ENCODE measurements around the gene BMAL1. TPM values are rescaled to one million over a fixed set of nuclear protein-coding genes. Genes with fewer than 3 reads are reported as not detected.

BMAL1 gene
- total RNA-seq, 3 donors from 2014 or later (not counting 1 experiment from before 2014, with no cell fraction given) = 142 to 162 (median 145) TPM

DNA sequence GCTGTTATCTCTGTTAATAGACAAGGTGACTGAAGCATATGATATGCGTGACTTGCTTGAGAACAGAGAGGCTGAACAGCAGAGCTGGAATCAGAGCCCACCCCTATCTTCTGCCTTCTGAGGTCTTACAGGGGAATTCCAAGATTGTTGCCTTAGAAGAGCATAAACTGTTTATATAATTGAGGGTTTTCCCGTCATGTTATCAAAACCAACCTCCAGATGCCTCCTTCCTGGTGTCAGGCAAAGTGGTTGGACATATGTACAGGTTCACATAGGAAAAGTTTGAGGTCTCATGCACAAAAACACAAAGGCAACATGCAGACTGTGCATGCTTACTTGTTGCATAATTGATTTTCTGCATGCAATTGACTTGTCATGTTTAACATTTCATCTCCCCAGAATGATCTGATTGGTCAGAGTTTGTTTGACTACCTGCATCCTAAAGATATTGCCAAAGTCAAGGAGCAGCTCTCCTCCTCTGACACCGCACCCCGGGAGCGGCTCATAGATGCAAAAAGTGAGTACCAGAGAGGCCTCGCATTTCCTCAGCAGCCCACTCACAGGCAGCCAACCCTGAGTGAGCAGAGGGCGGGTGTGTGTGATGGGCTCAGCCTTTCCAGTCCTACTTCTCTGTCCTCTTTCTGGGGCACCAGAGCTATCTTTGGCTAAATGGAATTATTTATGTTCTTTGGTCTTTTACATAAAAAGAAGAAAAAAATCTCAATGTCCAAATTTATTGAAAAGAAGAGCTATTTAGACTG, 88.9 kb downstream of the BMAL1 start:
- Mint-ChIP-seq H3K9me3 (no peaks in the 10 kb centered on the region), H3K36me3 (peaks cover 7% of the 10 kb centered on the region), H3K4me3 (no peak overlapping the region), H3K27ac (no peak overlapping the region), H3K4me1 (peaks cover 0 to 4% of the 10 kb centered on the region in 2 donors), H3K27me3 (ENCODE audit: low read depth in 2 of 2) (no peaks in the 10 kb centered on the region)
- ATAC-seq = no peak
- Histone ChIP-seq H3K9me3 (ENCODE audit: control insufficient read depth, insufficient read depth, low read length) (no peaks in the 10 kb centered on the region), H3K27me3 (ENCODE audit: control insufficient read depth, insufficient read depth, low read length) (no peaks in the 10 kb centered on the region), H3K4me1 (ENCODE audit: control insufficient read depth, insufficient read depth, low read length) (no peaks in the 10 kb centered on the region), H3K4me3 (ENCODE audit: low read length) (no peak overlapping the region), H3K36me3 (ENCODE audit: control insufficient read depth, insufficient read depth, low read length) (peaks cover 93% of the 10 kb centered on the region), H3K27ac (ENCODE audit: low read length) (no peak overlapping the region)
- WGBS (ENCODE audit: insufficient coverage) = 89% methylated on average over 6 of the region's 7 CpGs
- DNase-seq = no peak
- TF ChIP-seq, protein P1, sequence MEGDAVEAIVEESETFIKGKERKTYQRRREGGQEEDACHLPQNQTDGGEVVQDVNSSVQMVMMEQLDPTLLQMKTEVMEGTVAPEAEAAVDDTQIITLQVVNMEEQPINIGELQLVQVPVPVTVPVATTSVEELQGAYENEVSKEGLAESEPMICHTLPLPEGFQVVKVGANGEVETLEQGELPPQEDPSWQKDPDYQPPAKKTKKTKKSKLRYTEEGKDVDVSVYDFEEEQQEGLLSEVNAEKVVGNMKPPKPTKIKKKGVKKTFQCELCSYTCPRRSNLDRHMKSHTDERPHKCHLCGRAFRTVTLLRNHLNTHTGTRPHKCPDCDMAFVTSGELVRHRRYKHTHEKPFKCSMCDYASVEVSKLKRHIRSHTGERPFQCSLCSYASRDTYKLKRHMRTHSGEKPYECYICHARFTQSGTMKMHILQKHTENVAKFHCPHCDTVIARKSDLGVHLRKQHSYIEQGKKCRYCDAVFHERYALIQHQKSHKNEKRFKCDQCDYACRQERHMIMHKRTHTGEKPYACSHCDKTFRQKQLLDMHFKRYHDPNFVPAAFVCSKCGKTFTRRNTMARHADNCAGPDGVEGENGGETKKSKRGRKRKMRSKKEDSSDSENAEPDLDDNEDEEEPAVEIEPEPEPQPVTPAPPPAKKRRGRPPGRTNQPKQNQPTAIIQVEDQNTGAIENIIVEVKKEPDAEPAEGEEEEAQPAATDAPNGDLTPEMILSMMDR (IDR thresholded peaks at IDR 0.05) = no peak
- intact Hi-C loops (cut with micrococcal nuclease) = no loop called here

DNA sequence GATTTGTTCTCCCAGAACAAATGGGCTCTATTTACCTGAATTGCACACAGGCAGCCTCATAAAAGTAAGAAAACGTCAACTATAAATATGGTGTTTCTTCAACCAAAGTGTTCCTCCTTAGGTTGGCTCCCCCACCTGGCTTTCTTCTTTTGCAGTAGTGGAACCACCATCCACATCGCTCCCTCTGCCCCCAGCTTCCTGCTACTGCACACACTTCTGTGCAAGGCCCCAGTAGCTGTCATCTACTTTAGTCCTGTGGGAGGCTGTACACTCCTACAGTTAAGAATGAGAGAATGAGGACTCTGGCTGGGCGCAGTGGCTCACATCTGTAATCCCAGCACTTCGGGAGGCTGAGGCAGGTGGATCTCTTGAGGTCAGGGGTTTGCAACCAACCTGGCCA, 89.5 kb downstream of the BMAL1 start:
- no peaks in the 10 kb centered on the region for H3K27me3 ChIP-seq (ENCODE audit: control insufficient read depth, insufficient read depth, low read length)
- TF ChIP-seq, protein P1 (IDR thresholded peaks at IDR 0.05) = no peak
- intact Hi-C loops (cut with micrococcal nuclease) = no loop called here
- no peaks in the 10 kb centered on the region for H3K9me3 ChIP-seq (ENCODE audit: control insufficient read depth, insufficient read depth, low read length)
- peaks cover 94% of the 10 kb centered on the region for H3K36me3 ChIP-seq (ENCODE audit: control insufficient read depth, insufficient read depth, low read length)
- H3K36me3 Mint-ChIP-seq = peaks cover 7% of the 10 kb centered on the region
- no peaks in the 10 kb centered on the region for H3K27me3 Mint-ChIP-seq (ENCODE audit: low read depth in 2 of 2)
- no peak for DNase-seq
- H3K9me3 Mint-ChIP-seq = no peaks in the 10 kb centered on the region
- H3K27ac Mint-ChIP-seq = no peak overlapping the region
- WGBS (ENCODE audit: insufficient coverage) = 92% methylated on average over 4 of the region's 4 CpGs
- no peak overlapping the region for H3K4me3 ChIP-seq (ENCODE audit: low read length)
- H3K4me3 Mint-ChIP-seq = no peak overlapping the region
- ATAC-seq = no peak
- peaks cover 0 to 4% of the 10 kb centered on the region in 2 donors for H3K4me1 Mint-ChIP-seq
- no peaks in the 10 kb centered on the region for H3K4me1 ChIP-seq (ENCODE audit: control insufficient read depth, insufficient read depth, low read length)
- no peak overlapping the region for H3K27ac ChIP-seq (ENCODE audit: low read length)

DNA sequence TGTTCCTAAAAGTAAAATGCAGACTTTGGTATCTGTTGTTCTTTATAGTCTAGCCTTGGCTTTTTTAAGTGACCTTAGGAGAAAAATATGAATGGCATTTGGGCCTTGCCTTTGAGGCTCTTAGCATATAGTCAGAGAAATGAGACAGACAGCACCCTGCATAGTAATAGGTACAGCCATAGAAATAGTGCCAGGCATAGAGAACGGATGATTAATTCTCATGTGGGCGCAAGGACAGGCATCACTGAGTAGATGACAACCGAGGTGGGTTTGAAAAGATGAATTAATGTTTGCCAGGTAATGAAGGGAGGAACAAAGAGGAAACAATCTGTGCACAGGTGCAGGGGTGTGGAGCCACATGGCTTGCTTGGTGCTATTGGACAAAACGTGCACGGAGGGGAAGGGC, 90.5 kb downstream of the BMAL1 start:
- peaks cover 7% of the 10 kb centered on the region for H3K36me3 Mint-ChIP-seq
- WGBS (ENCODE audit: insufficient coverage) = 94% methylated on average over 5 of the region's 5 CpGs

More for the DNA sequence above, 90.5 kb downstream of the BMAL1 start:
- Mint-ChIP-seq H3K27ac (peak overlapping the region in 1 of 2 donors; percentile 8), H3K4me1 (peaks cover 0 to 4% of the 10 kb centered on the region in 2 donors), H3K4me3 (no peak overlapping the region), H3K27me3 (ENCODE audit: low read depth in 2 of 2) (no peaks in the 10 kb centered on the region), H3K9me3 (no peaks in the 10 kb centered on the region)
- Histone ChIP-seq H3K4me3 (ENCODE audit: low read length) (no peak overlapping the region), H3K9me3 (ENCODE audit: control insufficient read depth, insufficient read depth, low read length) (no peaks in the 10 kb centered on the region), H3K4me1 (ENCODE audit: control insufficient read depth, insufficient read depth, low read length) (no peaks in the 10 kb centered on the region), H3K27me3 (ENCODE audit: control insufficient read depth, insufficient read depth, low read length) (no peaks in the 10 kb centered on the region), H3K36me3 (ENCODE audit: control insufficient read depth, insufficient read depth, low read length) (peaks cover 95% of the 10 kb centered on the region), H3K27ac (ENCODE audit: low read length) (no peak overlapping the region)
- no peak for ATAC-seq
- TF ChIP-seq, protein P1 (IDR thresholded peaks at IDR 0.05) = no peak
- no peak for DNase-seq
- intact Hi-C loops (cut with micrococcal nuclease) = no loop called here

All from natural killer cell (primary cell).